AG10803 (cell line): Measurements from ENCODE around the gene ZMYND11.
"Not testable (repeated sequence)": the region's sequence is repeated elsewhere in the genome, so short reads cannot be mapped to it uniquely, and the experiment has no call there.

ENCODE experiments used
- DNase-seq: peaks from one replicate; pipeline ENCODE4 v3.0.0; 2010; ENCODE audit warnings: low read depth
- H3K4me3 ChIP-seq: 2 replicates; pipeline ENCODE4 v1.5.1; 2011; ENCODE audit warnings: mild to moderate bottlenecking, low read length, control low read depth
- CTCF ChIP-seq: conservative IDR thresholded peaks from 2 replicates; pipeline ENCODE4 v1.5.1; 2011; ENCODE audit warnings: mild to moderate bottlenecking, low read length, control low read depth, inconsistent platforms

Gene ZMYND11

GRCh38 chr10:178723-179122 lies 43.5 kb downstream of the ZMYND11 start:
- peak; percentile 5 for DNase-seq
- H3K4me3 ChIP-seq = no peak overlapping the region
- no peak for TF ChIP-seq CTCF

- DNase-seq = no peak
- TF ChIP-seq CTCF = no peak
- H3K4me3 ChIP-seq = no peak overlapping the region
Observed at GRCh38 chr10:182441-183201, 47.4 kb downstream of the ZMYND11 start.

GRCh38 chr10:184174-184573 lies 48.9 kb downstream of the ZMYND11 start:
- no peak overlapping the region for H3K4me3 ChIP-seq
- DNase-seq = no peak
- TF ChIP-seq CTCF = no peak

- peak; percentile 16 for DNase-seq
- TF ChIP-seq CTCF = no peak
- H3K4me3 ChIP-seq = no peak overlapping the region
Observed at GRCh38 chr10:184911-185310, 49.7 kb downstream of the ZMYND11 start.

- not testable (repeated sequence) for H3K4me3 ChIP-seq, DNase-seq
Observed at GRCh38 chr10:185571-185970, 50.3 kb downstream of the ZMYND11 start.

GRCh38 chr10:186911-187310 lies 51.7 kb downstream of the ZMYND11 start:
- no peak for DNase-seq
- TF ChIP-seq CTCF = no peak

GRCh38 chr10:188546-188945 lies 53.3 kb downstream of the ZMYND11 start:
- no peak for TF ChIP-seq CTCF
- H3K4me3 ChIP-seq = no peak overlapping the region
- no peak for DNase-seq

More at GRCh38 chr10:186911-187310, 51.7 kb downstream of the ZMYND11 start:
- H3K4me3 ChIP-seq = no peak overlapping the region
